SU-DHL-6 (cell line): ENCODE data around the gene KBTBD8.

ENCODE experiments used
- H2AFZ ChIP-seq: fragments of 200-600 bp; sonication (generic); 2 replicates; pipeline ENCODE4 v1.6.1; 2014; ENCODE audit warnings: low read depth, mild to moderate bottlenecking, moderate library complexity, mixed read lengths, antibody characterized with exemption, low read length; ENCODE audit not compliant: severe bottlenecking
- H3F3A ChIP-seq: fragments of 200-600 bp; shearing (Covaris generic); 2 replicates; pipeline ENCODE4 v1.6.0; 2016; ENCODE audit warnings: antibody characterized with exemption, mild to moderate bottlenecking; ENCODE audit not compliant: insufficient read depth
- H3K27ac ChIP-seq: fragments of 200-600 bp; sonication (generic); 2 replicates; pipeline ENCODE4 v1.5.1; 2016; ENCODE audit warnings: low read depth, mild to moderate bottlenecking, low read length, moderate library complexity, mixed read lengths
- H3K27me3 ChIP-seq: fragments of 200-600 bp; sonication (generic), shearing (Covaris generic); 2 replicates; pipeline ENCODE4 v1.6.0; 2014; ENCODE audit warnings: mild to moderate bottlenecking, low read length
- H3K36me3 ChIP-seq: fragments of 200-600 bp; sonication (generic); 2 replicates; pipeline ENCODE4 v1.6.1; 2014; ENCODE audit warnings: mild to moderate bottlenecking, low read length, mixed read lengths
- H3K4me2 ChIP-seq: fragments of 300-600, 200-600 bp; shearing (Covaris generic), sonication (generic); 2 replicates; pipeline ENCODE4 v1.6.0; 2014; ENCODE audit warnings: low read length, low read depth, mild to moderate bottlenecking; ENCODE audit not compliant: poor library complexity, severe bottlenecking
- H3K4me3 ChIP-seq: fragments of 200-600 bp; sonication (generic); 2 replicates; pipeline ENCODE4 v1.5.1; 2014; ENCODE audit warnings: antibody characterized with exemption, low read length, mild to moderate bottlenecking, mixed read lengths; ENCODE audit not compliant: insufficient read depth, poor library complexity, severe bottlenecking
- H3K79me2 ChIP-seq: fragments of 200-600 bp; sonication (generic); 2 replicates; pipeline ENCODE4 v1.6.1; 2014; ENCODE audit warnings: mild to moderate bottlenecking, low read length, moderate library complexity; ENCODE audit not compliant: insufficient read depth
- H3K9ac ChIP-seq: fragments of 200-600 bp; sonication (generic); 2 replicates; pipeline ENCODE4 v1.7.0; 2014; ENCODE audit warnings: mild to moderate bottlenecking, low read length
- H3K9me2 ChIP-seq: fragments of 200-600 bp; sonication (generic); replicated peaks from 2 replicates; pipeline ENCODE4 v1.6.1; 2014; ENCODE audit warnings: low read length; ENCODE audit not compliant: insufficient read depth
- H3K9me3 ChIP-seq: fragments of 200-600 bp; sonication (generic); 2 replicates; pipeline ENCODE4 v1.6.1; 2014; ENCODE audit warnings: low read length, mixed read lengths; ENCODE audit not compliant: insufficient read depth
- H4K20me1 ChIP-seq: fragments of 200-600 bp; sonication (generic); 2 replicates; pipeline ENCODE4 v1.6.1; 2014; ENCODE audit warnings: low read depth, mild to moderate bottlenecking, antibody characterized with exemption, low read length, moderate library complexity, mixed read lengths
- EZH2phosphoT487 ChIP-seq: fragments of 200-600 bp; sonication (generic), shearing (Covaris generic); conservative IDR thresholded peaks from 2 replicates; pipeline ENCODE4 v1.6.1; 2018; ENCODE audit warnings: mild to moderate bottlenecking, antibody characterized with exemption, low read length, moderate library complexity, mixed read lengths
- TF ChIP-seq, protein P1 (sequence below): fragments of 200-600 bp; sonication (generic); IDR thresholded peaks from one replicate; pipeline ENCODE4 v1.5.1; 2017; ENCODE audit warnings: antibody characterized with exemption, mild to moderate bottlenecking, low read length, moderate library complexity; ENCODE audit not compliant: insufficient read depth, poor library complexity, severe bottlenecking

Gene KBTBD8

DNA sequence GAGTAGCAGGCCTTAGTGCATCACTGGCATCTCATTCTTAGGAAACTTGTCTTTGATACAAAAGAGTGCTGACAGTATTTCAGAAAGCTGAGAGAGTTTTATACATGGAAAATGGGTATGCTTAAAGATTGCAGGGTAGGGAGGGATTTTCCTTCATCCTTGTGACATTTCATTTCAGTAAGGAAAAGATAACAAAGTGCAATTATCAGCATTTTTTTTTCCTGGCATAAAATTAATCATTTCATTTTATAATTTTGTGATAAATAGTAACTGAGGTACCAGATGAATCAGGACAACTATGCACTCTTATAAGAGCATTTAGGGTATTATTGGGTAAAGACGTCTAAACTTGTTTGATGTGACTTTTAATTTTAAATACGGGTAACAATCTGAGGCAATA lies 10.3 kb downstream of the KBTBD8 start:
- no peak overlapping the region for H3K4me3 ChIP-seq
- no peaks in the 10 kb centered on the region for H3K27me3 ChIP-seq
- no peak overlapping the region for H3K9ac ChIP-seq
- TF ChIP-seq, protein P1, sequence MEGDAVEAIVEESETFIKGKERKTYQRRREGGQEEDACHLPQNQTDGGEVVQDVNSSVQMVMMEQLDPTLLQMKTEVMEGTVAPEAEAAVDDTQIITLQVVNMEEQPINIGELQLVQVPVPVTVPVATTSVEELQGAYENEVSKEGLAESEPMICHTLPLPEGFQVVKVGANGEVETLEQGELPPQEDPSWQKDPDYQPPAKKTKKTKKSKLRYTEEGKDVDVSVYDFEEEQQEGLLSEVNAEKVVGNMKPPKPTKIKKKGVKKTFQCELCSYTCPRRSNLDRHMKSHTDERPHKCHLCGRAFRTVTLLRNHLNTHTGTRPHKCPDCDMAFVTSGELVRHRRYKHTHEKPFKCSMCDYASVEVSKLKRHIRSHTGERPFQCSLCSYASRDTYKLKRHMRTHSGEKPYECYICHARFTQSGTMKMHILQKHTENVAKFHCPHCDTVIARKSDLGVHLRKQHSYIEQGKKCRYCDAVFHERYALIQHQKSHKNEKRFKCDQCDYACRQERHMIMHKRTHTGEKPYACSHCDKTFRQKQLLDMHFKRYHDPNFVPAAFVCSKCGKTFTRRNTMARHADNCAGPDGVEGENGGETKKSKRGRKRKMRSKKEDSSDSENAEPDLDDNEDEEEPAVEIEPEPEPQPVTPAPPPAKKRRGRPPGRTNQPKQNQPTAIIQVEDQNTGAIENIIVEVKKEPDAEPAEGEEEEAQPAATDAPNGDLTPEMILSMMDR, result no peak
- no peak for TF ChIP-seq EZH2phosphoT487
- H3K9me2 ChIP-seq, result no peaks in the 10 kb centered on the region
- H2AFZ ChIP-seq, result no peak overlapping the region
- peaks cover 57% of the 10 kb centered on the region for H3F3A ChIP-seq
- H3K79me2 ChIP-seq, result peaks cover 89% of the 10 kb centered on the region
- H3K27ac ChIP-seq, result no peak overlapping the region; the same call in 1 of the 2 replicates
- H3K9me3 ChIP-seq, result no peaks in the 10 kb centered on the region
- H4K20me1 ChIP-seq, result peaks cover 48% of the 10 kb centered on the region
- H3K36me3 ChIP-seq, result peaks cover 75% of the 10 kb centered on the region
- peak overlapping the region; percentile 4 for H3K4me2 ChIP-seq

DNA sequence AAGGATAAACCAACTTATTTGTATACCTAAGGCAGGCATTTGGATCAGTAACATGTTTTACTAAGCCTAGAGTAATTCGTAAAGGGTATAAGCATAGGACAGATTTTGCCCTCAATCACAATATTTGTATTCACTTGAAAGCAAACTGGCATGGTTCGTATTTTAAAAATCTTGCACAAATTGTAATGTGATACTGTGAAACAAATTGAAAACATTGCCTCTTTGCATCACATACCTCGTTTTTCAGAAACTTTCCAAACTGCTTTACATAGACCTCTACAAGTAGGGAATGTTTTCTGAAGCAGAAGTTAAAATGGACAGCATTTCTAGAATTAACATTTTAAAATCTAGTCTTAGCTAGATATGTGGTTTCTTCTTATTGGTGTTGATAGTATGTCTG lies 11.6 kb downstream of the KBTBD8 start:
- Histone ChIP-seq H3K9me3 (no peaks in the 10 kb centered on the region), H3F3A (peaks cover 62% of the 10 kb centered on the region), H3K79me2 (peaks cover 77% of the 10 kb centered on the region), H4K20me1 (peaks cover 36% of the 10 kb centered on the region), H3K4me2 (peak overlapping the region; percentile 1), H3K4me3 (no peak overlapping the region), H3K36me3 (peaks cover 64% of the 10 kb centered on the region), H3K9me2 (no peaks in the 10 kb centered on the region), H3K9ac (no peak overlapping the region), H3K27me3 (no peaks in the 10 kb centered on the region), H2AFZ (no peak overlapping the region), H3K27ac (0 out of 2 replicates have a peak overlapping the region, but pooled peaks have one; percentile 34)
- TF ChIP-seq, protein P1, result no peak
- no peak for TF ChIP-seq EZH2phosphoT487

GRCh38 chr3:67011414-67012131 lies 13.5 kb downstream of the KBTBD8 start:
- Histone ChIP-seq H3K79me2 (peaks cover 59% of the 10 kb centered on the region), H3K27me3 (no peaks in the 10 kb centered on the region), H4K20me1 (peaks cover 17% of the 10 kb centered on the region), H3K27ac (peak overlapping the region; percentile 34; the same call in 1 of the 2 replicates), H3K4me3 (no peak overlapping the region), H3K36me3 (peaks cover 48% of the 10 kb centered on the region), H3K4me2 (peak overlapping the region; percentile 25), H3K9me2 (no peaks in the 10 kb centered on the region), H3K9me3 (no peaks in the 10 kb centered on the region), H3F3A (peaks cover 73% of the 10 kb centered on the region), H2AFZ (no peak overlapping the region), H3K9ac (no peak overlapping the region)
- no peak for TF ChIP-seq EZH2phosphoT487
- TF ChIP-seq, protein P1, result no peak
